Thoracic aorta (tissue), 2 donors: ENCODE measurements around the gene SLC7A6OS. TPM values are rescaled to one million over a fixed set of nuclear protein-coding genes. Genes with fewer than 3 reads are reported as not detected.

ENCODE experiments used
- ATAC-seq: fragments of 150-250 bp; one replicate; pipeline ENCODE4 v1.8.0; 2017; ENCODE audit warnings: low read depth; ENCODE audit not compliant: insufficient number of reproducible peaks, low FRiP score
- DNase-seq: peaks from one replicate; pipeline ENCODE4 v3.0.0-alpha.2; 2020; ENCODE audit warnings: low spot score
- H3K27ac ChIP-seq, 2 donors: fragments of 200-600 bp; sonication (generic); 1 replicate in 1 of 2; 2 replicates in 1 of 2; pipeline ENCODE4 v1.5.1; 2016; ENCODE audit warnings: mild to moderate bottlenecking in 2 of 2, moderate library complexity in 2 of 2
- H3K27me3 ChIP-seq: fragments of 200-600 bp; sonication (generic); replicated peaks from 2 replicates; pipeline ENCODE4 v1.6.0; 2016; ENCODE audit warnings: mild to moderate bottlenecking; ENCODE audit not compliant: insufficient read depth
- H3K36me3 ChIP-seq: fragments of 200-600 bp; sonication (generic); one replicate; pipeline ENCODE4 v1.5.1; 2016
- H3K4me1 ChIP-seq, 2 donors: fragments of 200-600 bp; sonication (generic); 1 replicate in 1 of 2; 2 replicates in 1 of 2; pipeline versions ENCODE4 v1.5.1 to v1.6.0; 2016; ENCODE audit warnings: low read depth in 2 of 2, mild to moderate bottlenecking in 1 of 2; ENCODE audit not compliant: control insufficient read depth in 1 of 2
- H3K4me3 ChIP-seq: fragments of 200-600 bp; sonication (generic); 2 replicates; pipeline ENCODE4 v1.5.1; 2016; ENCODE audit warnings: mild to moderate bottlenecking
- H3K9me3 ChIP-seq: fragments of 200-600 bp; sonication (generic); 2 replicates; pipeline ENCODE4 v1.5.1; 2016
- total RNA-seq, 2 donors: library from RNA; depleted of rRNA; stranded (reverse); fragments of >200 nt; gene quantifications; one replicate each; pipeline versions ENCODE4 v1.1.0 to v1.2.3, GENCODE V29; 2016
- TF ChIP-seq, protein P1 (sequence below): fragments of 200-600 bp; sonication (generic); IDR thresholded peaks from one replicate; pipeline ENCODE4 v1.5.1; 2019; ENCODE audit warnings: antibody characterized with exemption

SLC7A6OS gene
- total RNA-seq, 2 donors from 2014 or later: 15.6 to 22.6 TPM

DNA sequence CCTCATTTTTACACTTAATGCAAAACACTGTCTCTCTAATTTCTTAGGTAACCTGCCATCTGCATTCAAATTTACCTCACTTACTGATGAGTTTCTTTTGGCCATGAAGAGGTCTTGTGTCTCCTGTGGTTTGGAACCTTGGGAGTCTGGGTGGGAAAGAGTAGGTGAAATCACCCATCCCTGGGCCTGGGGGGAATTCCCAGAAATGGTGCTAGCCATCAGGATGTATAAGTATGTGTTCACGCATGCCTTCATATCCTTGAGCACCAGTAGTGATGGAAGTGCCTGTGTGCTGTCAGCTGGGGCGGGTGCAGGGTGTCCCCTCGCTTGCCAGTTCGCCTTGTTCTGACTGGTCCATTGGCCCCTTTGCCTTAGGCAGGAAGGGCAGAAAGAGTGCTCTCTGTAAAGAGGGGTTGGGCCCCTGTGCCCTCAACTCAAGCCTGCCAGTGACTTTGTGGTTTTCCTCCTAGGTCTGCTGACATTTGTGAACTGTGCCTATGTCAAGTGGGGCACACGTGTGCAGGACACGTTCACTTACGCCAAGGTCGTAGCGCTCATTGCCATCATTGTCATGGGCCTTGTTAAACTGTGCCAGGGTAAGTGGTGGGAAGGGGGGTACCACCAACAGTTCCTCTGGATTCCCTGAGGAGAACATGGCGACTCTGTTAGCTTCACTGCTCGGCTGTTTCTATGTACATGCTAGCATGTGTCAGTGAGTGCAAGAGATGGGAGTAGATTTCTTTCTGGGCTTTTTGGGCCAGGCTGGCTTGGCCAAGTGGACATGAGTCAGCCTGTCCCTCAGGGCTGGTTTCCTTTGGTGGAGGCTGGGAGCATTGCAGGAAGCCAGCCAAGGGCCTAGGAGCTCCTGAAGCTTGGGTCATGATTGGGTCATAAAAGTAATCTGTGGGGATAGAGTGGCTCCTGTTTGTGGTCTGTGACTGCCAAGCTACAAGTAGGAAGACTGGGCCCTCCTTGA lies 23.2 kb downstream of the SLC7A6OS start:
- H3K36me3 ChIP-seq: peaks cover 20% of the 10 kb centered on the region
- DNase-seq: peak; percentile 54

DNA sequence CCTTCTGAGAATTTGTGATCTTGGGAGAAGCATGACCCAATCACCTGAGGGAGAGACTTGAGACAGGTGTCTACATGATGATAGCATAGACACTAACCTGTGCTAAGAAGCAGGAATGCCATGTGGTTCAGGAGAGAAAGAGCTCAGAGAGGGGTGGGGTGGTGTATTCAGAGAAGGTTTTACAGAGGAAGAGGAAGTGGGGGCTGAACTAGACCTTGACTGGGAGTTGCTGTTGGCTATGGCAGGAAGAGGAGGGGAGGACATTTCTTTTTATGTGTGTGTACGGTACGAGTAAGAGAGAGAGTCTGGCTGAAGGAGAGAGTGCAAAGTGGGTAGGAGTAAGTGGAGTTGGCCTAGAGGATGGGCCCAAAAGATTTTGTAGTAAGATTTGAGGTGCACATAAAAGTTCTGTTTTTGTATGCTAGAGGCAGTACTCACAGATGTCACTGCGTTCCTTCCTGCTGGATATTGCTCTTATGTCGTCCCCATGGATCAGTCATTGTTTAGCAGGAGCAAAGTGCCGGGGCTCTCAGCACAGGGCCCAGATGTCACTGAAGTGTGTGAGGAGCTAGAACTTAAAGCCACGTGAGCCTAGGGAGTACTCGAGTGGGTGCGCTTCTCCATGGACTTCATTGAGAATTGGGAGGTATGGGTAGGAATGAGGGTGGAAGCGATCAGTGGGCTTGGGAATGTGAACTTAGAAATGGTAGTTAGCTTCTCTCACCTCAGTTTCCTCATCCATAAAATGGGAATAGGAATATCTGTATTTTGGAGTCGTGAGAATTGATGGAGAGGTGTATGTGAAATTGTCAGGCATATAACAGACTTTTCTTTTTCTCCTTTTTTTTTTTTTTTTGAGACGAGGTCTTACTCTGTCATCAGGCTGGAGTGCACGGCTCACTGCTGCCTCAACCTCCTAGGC lies 24.3 kb downstream of the SLC7A6OS start:
- no peak for DNase-seq
- peaks cover 17% of the 10 kb centered on the region for H3K36me3 ChIP-seq
- H3K27ac ChIP-seq: peak overlapping the region; percentile 17 to 79
- H3K27me3 ChIP-seq: no peaks in the 10 kb centered on the region
- no peak overlapping the region for H3K4me3 ChIP-seq
- H3K9me3 ChIP-seq: no peaks in the 10 kb centered on the region
- peaks cover 48 to 72% of the 10 kb centered on the region in 2 donors for H3K4me1 ChIP-seq
- TF ChIP-seq, protein P1, sequence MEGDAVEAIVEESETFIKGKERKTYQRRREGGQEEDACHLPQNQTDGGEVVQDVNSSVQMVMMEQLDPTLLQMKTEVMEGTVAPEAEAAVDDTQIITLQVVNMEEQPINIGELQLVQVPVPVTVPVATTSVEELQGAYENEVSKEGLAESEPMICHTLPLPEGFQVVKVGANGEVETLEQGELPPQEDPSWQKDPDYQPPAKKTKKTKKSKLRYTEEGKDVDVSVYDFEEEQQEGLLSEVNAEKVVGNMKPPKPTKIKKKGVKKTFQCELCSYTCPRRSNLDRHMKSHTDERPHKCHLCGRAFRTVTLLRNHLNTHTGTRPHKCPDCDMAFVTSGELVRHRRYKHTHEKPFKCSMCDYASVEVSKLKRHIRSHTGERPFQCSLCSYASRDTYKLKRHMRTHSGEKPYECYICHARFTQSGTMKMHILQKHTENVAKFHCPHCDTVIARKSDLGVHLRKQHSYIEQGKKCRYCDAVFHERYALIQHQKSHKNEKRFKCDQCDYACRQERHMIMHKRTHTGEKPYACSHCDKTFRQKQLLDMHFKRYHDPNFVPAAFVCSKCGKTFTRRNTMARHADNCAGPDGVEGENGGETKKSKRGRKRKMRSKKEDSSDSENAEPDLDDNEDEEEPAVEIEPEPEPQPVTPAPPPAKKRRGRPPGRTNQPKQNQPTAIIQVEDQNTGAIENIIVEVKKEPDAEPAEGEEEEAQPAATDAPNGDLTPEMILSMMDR: no peak
- no peak for ATAC-seq

More for the DNA sequence above, 23.2 kb downstream of the SLC7A6OS start:
- no peaks in the 10 kb centered on the region for H3K27me3 ChIP-seq
- TF ChIP-seq, protein P1: peak; percentile 40
- no peak overlapping the region for H3K4me3 ChIP-seq
- peak; percentile 82 for ATAC-seq
- peaks cover 48 to 72% of the 10 kb centered on the region in 2 donors for H3K4me1 ChIP-seq
- peak overlapping the region; percentile 79 to 83 for H3K27ac ChIP-seq
- H3K9me3 ChIP-seq: no peaks in the 10 kb centered on the region

DNA sequence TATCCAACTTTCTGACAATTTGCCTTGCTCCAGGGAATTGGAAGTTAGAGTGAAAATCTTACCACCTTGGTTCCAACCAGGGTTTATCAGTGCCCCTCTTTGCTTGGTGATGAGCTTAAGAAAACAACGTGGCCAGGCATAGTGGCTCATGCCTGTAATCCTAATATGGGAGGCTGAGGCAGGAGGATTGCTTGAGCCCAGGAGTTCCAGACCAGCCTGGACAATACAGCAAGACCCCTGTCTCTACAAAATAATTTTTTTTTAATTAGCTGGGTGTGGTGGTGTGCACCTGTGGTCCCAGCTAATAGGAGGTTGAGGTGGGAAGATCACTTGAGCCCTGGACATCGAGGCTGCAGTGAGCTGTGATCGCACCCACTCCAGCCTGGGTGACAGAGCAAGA lies 25.1 kb downstream of the SLC7A6OS start:
- Histone ChIP-seq H3K4me3 (no peak overlapping the region), H3K4me1 (peaks cover 48 to 71% of the 10 kb centered on the region in 2 donors), H3K27ac (peak overlapping the region; percentile 5 to 17), H3K27me3 (no peaks in the 10 kb centered on the region), H3K36me3 (peaks cover 11% of the 10 kb centered on the region), H3K9me3 (no peaks in the 10 kb centered on the region)
- no peak for DNase-seq
- no peak for ATAC-seq
- TF ChIP-seq, protein P1: no peak

DNA sequence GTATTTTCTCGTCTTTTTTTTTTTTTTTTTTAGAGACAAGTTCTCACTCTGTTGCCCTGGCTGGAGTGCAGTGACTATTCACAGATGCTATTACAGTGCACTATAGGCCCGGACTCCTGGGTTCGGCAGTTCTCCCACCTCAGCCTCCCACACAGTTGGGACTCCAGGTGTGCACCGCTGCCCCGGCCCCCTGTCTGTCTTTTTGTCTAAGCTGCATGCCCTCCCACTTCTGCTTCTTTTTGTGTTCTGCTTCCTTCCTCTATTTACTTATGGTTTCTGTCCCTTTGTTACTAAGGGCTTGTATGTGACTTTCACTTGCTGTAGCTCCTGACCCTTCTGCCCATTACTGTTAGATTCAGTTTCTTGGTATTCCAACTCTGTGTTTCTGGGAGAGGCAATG lies 25.9 kb downstream of the SLC7A6OS start:
- DNase-seq (no peak), ATAC-seq (no peak)
- no peaks in the 10 kb centered on the region for H3K9me3 ChIP-seq
- TF ChIP-seq, protein P1: no peak
- H3K4me3 ChIP-seq: no peak overlapping the region
- no peaks in the 10 kb centered on the region for H3K27me3 ChIP-seq
- H3K4me1 ChIP-seq: peaks cover 47 to 62% of the 10 kb centered on the region in 2 donors
- peak overlapping the region in 1 of 2 donors; percentile 16 for H3K27ac ChIP-seq
- H3K36me3 ChIP-seq: peaks cover 5% of the 10 kb centered on the region
